Measurements from ENCODE around the gene IL11RA.

IL11RA gene

DNA sequence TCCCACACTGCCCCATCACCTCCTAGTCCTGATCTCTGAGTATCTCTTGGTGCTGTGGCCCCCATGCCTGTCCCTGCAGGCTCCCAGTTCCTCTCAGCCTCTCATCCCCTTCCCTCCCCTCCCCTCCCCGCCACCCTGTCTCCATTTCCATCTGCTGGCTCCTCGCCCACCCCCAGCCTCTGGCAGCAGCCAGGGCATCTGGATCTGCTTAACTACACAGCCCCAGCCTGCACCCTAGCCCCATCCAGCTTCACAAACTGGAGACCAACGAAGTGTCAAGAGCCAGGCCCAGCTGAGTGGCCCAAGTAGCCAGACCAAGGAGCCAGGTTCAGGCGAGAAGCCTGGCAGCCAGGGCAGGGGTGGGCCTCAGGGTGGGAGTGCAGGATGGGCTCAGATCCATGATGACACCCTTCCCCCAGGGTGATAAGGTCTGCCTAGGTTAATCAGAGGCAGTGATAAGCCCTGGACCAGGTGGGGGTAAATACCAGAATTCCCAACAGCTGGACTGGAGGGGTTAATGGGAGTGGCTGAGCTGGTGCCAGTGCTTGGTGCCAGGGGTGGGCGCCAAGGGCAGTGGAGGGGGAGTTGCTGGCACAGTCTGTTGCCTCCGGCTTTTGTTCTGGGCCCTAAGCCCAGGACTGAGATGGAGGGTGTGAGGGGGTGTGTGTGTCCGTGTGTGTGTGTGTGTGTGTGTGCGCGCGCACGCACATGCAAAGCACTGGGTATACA lies 2.5 kb downstream of the IL11RA start:
- no peak for DNase-seq (ENCODE audit: low read depth)

- DNase-seq (ENCODE audit: low read depth) = no peak
Measured at GRCh38 chr9:34655394-34655793, 3.4 kb downstream of the IL11RA start.

- no peak for DNase-seq (ENCODE audit: low read depth)
Measured at GRCh38 chr9:34656992-34657391, 5.0 kb downstream of the IL11RA start.

- DNase-seq (ENCODE audit: low read depth) = no peak
Measured at GRCh38 chr9:34658461-34658860, 6.5 kb downstream of the IL11RA start.

DNA sequence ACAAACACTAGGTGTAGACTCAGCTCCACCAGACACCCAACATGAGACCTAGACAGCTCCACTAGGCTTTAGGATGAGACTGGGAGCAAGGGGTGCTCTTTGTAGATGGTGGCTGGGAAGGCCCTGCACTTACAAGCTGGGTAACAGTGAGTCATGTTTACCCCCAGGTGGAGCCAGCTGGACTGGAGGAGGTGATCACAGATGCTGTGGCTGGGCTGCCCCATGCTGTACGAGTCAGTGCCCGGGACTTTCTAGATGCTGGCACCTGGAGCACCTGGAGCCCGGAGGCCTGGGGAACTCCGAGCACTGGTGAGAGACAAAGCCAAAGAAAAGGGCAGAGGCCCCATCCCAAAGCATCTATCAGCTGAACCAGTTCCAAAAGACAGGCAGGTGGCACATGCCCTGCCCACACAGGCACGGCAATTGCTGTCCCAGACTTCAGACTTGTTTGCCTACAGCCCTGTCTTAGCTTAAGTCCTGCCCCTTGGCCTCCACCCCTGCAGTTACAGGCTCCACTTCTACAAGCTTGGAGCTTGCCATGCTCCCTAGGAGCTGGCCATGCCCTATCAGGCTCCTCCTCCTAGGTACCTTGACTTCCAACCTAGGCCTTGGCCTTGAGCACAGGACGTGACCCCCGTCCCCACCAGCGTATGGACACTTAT lies 7.7 kb downstream of the IL11RA start:
- DNase-seq (ENCODE audit: low read depth) = no peak

DNA sequence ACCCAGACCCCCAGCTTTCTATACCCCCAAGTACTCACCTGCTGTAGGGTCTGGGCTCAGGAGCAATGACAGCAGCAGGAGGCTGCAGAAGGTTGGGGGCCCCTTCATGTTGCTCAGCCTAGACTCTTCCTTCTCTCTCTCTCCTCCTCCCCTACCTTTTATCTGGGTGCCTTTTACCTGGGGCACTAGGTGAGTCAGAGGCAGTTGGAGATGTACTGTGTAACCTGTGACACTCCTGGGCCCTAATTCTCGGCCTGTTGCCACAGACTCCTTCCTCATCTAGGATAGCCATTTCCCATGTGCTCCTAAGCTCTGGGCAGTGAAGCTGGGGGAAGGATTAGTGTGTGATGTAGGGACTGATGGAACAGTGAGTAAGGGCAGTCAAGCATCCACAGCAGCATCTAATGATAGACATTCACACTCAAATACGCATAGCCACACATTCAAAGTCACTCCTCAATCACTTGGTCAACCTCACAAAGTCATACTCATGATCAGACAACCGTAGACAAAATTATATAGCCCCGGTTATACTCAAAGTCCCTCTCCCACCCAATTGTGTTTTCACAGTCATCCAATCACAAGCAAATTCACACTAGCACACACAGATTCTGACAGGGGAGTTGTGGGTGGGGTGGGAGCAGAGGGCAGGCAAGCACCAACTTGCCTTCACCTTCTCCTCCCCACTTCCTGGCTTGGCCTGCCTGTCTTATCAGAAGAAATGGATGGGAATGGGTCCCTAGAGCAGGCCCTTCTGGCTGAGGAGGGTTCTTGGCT lies 10.7 kb downstream of the IL11RA start, which contains the start of gene CCL27:
Gene CCL27, minus strand, starts transcription at position 132 of the 777 bp plus-strand sequence. Its CDS starts 24 bp downstream, at position 108.
- no peak for DNase-seq (ENCODE audit: low read depth)

GRCh38 chr9:34663303-34663605 lies 11.3 kb downstream of the IL11RA start:
- no peak for DNase-seq (ENCODE audit: low read depth)

DNA sequence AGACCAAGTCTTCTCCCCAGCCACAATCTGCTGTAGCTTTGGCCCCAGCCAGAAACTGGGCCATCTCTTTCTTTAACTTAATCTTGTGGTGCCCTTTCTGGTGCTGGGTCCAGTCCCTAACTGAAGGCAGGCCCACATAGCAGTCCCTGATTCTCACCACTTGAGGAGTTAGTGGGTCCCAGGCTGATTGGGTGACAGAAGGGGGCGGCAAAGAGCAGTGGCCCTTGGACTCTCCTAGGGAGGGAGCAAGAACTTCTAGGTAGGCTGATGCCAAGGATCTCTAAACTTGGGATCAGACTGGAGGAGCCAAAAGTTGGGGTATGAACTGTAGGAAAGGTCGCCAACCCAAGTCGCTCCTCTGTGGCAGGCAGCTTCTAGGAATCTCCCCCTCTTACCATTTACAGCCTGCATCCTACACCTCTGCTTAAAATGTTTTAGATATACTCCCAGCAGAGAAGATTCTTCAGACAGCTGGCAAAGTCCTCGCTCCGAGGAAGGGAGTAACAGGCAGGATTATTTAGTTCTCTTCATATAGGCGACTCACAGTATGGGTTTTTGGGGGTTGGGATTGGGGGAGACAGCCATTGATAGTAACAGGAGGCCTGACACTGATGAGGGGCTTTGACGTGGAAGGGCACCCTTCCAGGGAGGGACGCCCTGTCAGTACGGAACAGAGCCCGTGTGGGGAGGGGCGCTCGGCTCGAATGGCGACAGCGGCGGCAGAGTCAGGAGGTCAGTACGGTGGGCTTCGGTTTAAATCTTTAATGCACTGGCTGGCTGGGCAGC lies 12.5 kb downstream of the IL11RA start:
- DNase-seq (ENCODE audit: low read depth) = peak; percentile 56

- no peak for DNase-seq (ENCODE audit: low read depth)
Measured at GRCh38 chr9:34665067-34665380, 13.0 kb downstream of the IL11RA start.

DNA sequence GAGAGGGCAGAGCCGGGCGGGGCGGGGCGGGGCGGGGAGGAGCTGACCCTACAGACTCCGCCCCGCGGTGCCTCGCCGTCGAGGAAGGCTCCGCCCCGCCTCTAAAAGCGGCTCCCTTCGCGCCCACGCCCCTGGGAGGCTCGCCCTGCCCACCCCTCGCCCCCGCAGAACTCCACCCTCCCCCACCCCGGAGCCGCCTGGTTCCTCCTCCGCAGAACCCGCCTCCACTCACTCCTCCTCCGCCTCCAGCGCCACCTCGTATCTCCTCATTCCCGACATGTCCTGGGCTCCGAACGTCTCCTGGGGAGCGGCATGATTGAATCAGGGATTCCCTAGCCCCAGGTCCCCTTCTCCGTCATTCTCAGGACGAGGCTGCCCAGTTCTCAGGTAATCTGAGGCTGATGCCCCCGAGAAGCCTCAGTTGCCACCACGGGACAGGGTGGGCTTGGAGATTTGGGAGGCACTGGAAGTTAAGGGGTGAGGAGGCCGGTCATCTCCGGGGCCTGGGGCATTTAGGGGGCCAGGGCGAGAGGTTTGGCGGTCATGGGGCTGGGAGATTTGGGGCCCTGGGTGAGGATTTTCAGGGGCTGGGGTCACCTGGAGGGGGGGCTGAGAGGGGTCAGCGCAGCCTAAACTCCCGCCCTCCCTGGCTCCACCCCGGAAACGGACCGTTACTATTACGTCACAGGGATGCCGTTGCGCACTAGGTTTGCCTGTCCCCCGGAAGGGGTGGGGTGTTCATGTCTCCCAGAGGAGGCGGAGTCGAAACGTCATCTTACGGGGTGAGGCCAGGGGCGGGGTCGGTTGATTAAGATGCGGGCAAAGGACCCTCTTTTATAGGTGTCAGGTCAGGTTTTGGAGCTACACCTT lies 13.6 kb downstream of the IL11RA start:
- peak; percentile 79 for DNase-seq (ENCODE audit: low read depth)

DNA sequence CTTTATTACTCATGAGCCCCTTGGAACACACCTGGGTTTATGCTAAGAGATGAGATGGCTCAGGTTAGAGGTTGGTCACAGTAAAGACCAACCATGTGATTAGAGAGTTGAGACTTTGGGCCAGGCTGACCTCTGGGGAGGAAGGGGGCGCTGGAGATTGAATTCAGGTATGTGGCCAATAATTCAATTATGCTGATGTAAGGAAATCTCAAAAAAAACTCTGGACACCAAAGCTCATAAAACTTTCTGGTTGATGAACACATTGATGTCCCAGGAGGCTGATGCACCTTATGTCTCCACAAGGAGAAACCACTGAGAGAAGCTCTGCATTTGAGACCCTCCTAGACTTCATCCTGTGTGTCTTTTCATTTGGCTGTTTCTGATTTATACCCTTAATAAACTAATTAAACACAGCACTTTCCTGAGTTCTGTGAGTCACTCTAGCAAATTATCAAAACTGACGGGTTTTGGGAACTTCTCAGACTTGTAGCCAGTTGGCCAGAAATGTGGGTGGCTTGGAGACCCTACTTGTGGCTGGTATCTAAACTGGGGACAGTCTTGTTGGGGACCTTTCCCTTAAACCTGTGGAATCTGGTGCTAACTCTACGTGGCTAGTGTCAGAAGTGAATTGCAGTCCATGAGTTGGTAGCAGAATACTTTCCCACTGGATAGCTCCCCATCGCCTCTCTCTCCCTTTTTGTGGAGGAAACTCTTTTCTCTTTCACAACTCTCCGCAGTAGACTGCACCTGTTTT lies 18.0 kb downstream of the IL11RA start:
- no peak for DNase-seq (ENCODE audit: low read depth)

GRCh38 chr9:34671307-34671706 lies 19.3 kb downstream of the IL11RA start:
- no peak for DNase-seq (ENCODE audit: low read depth)

DNA sequence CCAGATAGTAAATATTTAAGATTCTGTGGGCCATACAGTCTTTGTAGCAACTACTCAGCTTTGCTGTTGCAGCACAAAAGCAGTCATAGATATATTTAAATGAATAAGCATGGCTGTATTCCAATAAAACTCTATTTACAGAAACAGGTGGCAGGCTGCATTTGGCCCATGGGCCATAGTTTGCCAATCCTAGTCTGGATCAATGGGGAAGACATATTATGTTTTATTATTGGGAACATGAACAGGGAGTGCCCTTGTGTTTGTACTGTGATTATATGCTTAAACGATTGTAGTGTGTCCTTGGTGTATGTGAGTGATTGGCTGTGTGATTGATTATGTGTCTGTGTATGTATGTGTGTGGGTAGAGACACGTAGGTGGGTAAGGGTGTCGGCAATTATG lies 22.5 kb downstream of the IL11RA start:
- DNase-seq (ENCODE audit: low read depth) = no peak

DNA sequence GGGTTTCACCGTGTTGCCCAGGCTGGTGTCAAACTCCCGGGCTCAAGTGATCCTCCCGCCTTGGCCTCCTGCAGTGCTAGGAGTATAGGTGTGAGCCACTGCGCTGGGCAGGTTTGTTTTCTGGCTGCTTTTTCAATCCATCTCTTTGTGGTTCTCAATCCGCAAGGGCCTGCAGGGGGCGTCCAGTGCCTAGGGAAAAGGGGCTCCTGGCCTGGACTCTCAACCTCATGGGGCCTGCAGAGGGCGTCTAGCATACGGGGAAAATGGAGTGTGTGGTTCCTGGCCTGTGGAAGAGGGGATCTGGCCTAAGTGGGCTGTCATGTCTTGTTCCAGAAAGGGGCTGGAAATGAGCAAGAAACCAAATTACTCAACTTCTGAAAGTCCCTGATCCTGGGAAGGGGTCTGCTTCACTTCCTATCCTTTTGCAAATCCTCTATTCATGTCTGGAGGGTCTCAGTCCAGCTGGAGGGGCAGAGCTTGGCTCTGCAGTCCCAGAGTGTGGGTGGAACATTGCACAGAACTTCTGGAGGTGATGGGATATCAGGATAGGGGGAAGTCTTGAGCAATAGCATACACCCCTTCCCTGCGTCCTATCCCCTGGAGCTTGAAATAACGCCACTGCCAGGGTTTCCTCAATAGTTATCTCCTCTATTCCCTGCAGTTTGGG lies 23.2 kb downstream of the IL11RA start:
- DNase-seq (ENCODE audit: low read depth) = peak; percentile 23

DNA sequence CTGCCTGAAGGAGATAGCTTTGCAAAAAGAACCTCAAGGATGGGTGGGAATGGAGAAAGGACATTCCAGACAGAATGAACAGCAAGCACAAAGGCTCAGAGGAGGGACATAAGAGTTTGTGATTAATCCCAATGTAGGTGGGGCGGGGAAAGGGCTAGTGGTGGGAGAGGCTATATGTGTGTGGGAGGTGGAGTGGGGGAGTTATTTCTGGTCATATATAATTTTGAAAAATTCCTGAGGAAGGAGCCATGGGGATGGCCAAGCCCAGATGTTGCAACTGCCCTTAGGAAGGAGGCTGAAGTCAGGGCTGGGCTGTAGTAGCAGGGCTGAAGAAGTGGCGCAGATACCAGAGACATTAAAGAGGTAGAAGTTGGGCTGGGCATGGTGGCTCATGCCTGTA lies 23.9 kb downstream of the IL11RA start:
- no peak for DNase-seq (ENCODE audit: low read depth)

DNA sequence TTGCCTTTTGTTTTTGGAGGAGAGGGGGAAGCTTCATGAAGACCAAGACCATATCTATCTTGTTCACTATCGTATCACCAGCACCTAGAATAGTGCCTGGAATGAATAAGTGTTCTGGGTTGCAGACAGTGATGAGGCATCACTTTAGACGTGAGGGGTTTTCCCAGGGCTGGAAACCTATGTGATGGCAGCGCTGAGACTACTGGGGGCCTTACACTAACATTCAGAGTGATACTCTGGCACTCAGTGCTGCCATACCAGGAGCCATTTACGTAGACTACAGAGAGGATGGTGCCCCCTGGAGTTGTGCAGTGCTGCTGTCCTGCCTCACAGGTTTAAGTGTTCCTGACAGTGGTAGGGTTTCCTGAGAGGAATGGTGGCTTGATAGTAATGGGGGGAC lies 32.2 kb downstream of the IL11RA start:
- DNase-seq (ENCODE audit: low read depth) = no peak

DNA sequence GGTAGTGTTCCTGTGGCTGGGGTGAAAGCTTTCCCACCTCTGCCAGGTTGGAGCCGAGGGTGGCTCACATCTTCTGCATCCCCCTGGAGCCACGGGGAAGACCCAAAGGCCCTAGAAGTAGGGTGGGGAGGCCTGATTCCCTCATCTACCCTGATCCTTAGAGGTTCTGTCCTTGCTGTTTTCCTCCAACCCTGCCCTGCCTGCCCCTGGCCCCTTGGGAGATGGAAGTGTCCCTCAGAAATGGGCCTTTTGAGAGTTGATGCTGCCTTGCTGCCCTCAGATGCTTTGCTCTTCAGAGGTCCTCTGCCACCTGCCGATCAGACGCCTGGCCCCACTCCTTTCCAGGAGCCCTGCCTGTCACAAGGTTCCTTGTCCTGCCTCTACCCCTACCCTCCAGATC lies 32.8 kb downstream of the IL11RA start:
- DNase-seq (ENCODE audit: low read depth) = no peak

DNA sequence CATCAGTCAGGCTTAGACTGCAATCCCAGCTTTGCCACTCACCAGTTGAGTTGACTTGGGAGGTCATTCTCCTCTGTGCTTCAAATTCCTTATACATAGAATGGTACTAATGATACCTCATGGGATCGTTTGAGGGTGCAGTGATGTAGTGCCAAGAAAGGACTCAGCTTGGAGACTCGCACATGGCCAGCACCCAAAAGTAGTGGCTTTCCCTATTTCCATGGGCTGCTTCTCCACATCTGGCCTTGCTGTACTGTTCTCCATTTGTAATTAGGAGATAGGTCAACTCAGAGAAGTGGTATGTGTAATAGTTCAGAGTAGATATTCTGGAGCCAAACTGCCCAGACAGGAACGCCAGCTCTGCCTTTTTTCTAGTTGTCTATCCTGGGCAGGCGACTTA lies 33.6 kb downstream of the IL11RA start:
- DNase-seq (ENCODE audit: low read depth) = no peak

- DNase-seq (ENCODE audit: low read depth) = no peak
Measured at GRCh38 chr9:34686231-34686630, 34.2 kb downstream of the IL11RA start.

- DNase-seq (ENCODE audit: low read depth) = no peak
Measured at GRCh38 chr9:34686732-34687131, 34.7 kb downstream of the IL11RA start.
